DMS79 (cell line): Measurements from ENCODE around the gene ATOH8.

Experiments used
- DNase-seq: peaks from one replicate; lab custom pipeline; 2025; lab: John Stamatoyannopoulos, UW

Gene ATOH8

DNA sequence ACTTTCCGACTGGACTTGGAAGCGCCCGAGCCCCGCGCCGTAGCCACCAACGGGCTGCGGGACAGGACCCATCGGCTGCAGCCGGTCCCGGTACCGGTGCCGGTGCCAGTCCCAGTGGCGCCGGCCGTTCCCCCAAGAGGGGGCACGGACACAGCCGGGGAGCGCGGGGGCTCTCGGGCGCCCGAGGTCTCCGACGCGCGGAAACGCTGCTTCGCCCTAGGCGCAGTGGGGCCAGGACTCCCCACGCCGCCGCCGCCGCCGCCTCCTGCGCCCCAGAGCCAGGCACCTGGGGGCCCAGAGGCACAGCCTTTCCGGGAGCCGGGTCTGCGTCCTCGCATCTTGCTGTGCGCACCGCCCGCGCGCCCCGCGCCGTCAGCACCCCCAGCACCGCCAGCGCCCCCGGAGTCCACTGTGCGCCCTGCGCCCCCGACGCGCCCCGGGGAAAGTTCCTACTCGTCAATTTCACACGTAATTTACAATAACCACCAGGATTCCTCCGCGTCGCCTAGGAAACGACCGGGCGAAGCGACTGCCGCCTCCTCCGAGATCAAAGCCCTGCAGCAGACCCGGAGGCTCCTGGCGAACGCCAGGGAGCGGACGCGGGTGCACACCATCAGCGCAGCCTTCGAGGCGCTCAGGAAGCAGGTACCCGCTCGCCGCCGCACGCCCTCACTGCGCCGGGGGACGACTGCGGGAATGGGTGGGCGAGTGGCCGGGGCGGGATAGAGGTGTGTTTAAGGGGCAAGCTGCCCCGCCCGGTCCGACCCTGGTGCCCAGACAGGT is 713 bp downstream of the ATOH8 start:
- DNase-seq, result peak; percentile 36

DNA sequence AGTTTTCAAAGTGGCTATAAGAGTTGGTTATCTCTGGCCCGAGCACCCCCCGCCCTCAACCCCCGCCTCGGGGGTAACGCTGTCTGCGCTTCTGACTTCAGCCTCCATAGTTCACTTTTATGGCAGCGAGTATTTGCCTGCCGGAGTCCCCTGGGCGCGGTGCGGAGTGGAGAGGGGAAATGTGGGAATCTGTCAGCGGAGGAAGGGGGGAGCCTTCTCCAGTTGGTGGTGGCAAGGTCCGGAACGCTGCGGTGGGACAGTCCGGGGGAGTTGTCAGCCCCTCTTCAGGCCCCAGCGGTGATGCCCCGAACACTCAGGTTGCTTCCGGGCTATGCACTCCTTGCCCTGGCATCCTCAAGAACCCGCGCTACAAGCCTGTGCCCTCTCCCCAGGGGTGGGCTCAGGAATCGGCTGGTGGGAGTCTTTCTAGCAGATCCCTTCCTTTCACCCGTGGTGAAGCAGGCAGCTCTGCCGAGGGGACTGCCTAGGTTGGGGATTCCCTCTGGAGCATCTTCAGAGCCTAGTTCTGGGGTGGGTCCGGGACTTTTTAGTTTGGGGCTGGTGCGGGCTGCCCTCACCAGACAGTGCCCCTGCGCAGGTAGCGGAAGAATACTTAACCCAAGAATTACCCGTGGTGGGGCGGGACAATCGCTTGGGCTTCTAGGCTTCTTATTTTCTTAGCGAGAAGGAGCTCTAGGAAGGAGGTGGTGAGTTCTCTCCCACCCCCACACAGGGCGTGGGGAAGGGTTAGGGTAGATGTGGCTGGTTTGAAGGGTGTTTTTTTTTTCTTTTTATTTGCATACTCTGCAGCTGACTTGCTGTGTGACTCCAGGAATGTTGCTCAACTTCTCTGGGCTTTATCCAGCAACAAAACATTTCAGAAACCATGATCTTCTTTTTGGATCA is 1.6 kb downstream of the ATOH8 start:
- DNase-seq, result peak; percentile 14

GRCh38 chr2:85756195-85756594 is 2.4 kb downstream of the ATOH8 start:
- DNase-seq, result no peak

- DNase-seq, result no peak
These were observed 3.1 kb downstream of the ATOH8 start for GRCh38 chr2:85756822-85757435.

GRCh38 chr2:85757860-85758259 is 4.1 kb downstream of the ATOH8 start:
- DNase-seq, result no peak

DNA sequence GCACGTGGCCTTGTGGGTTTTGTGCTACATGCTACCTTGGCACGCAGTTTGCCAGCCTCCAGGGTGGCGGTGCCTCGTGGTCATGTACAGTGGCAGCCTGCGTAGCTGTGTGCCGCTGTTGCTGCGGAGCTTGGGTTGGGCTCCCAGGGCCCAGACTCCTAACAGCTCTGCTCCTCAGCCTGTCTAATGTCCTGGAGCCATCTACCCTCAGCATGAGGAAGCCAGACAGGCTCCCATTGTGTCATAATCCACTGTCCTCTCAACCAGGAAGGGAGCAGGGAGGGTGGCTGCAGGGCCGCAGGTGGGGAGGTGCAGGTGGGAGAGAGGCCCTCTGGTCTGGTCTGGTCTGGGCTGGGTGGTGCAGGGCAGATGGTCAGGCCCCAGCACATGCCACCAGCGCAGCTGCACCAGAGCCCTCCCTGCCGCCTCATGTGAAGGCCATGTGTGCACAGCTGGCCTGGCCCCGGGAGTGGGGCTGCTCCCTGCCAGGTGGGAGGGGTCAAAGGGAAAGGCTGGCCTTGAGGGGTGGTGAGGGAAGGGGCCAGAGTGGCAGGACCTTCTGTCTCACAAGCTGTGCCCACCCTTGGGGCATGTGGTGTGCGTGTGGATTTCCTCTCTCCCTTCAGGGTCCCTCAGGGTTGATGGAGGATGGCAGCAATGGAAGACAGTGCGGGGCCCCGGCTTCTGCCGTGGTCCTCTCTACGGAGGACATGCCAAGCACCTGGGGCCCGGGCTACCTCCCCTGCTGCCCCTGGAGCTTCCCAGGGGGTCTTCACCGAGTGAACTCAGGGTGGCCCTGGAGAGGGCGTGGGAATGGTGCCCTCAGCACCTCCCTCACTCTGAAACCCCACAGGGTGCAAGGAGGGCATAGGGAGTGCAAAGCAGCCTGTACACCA is 4.8 kb downstream of the ATOH8 start:
- DNase-seq, result no peak

GRCh38 chr2:85759257-85759613 is 5.4 kb downstream of the ATOH8 start:
- DNase-seq, result no peak

DNA sequence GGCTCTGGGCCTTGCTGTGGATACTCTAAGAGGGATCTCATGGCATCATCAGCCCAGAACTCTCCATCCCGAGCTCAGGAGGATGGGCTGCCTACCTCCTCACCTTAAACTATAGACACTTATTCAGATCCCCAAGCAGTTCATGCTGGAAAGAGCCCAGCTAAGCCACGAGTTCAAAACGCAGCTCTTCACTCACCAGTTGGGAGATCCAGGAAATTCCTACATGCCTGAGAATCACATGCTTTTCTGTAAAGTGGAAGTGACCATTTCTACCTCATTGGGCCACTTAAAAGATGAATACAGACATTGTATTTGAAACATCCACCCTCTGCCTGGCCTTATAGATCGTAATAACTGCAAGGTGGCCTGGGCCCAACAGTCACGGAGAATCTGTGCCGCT is 6.6 kb downstream of the ATOH8 start:
- no peak for DNase-seq

- DNase-seq, result no peak
These were observed 7.1 kb downstream of the ATOH8 start for GRCh38 chr2:85760872-85761271.

DNA sequence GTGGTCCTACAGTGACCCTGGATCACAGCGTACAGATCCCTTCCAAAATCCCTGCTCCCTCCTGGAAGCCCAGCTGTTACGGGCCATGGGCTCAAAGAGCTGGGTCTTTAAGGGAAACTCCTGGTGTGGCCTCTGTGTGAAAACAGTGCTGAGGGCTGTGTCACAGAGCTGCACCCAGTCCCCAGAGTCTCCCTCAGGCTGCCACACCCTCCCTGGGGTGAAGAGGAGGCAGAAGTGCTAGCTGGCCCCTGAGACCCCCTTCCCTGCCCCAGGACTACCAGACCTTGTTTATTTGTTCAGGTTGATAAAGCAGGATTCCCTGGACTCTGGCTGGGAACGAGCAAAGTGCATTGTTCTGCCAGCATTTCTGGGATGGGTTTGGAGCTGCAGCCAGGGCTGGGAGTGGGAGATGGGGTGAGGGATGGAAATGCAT is 7.7 kb downstream of the ATOH8 start:
- no peak for DNase-seq

GRCh38 chr2:85761946-85762345 is 8.2 kb downstream of the ATOH8 start:
- DNase-seq, result no peak

DNA sequence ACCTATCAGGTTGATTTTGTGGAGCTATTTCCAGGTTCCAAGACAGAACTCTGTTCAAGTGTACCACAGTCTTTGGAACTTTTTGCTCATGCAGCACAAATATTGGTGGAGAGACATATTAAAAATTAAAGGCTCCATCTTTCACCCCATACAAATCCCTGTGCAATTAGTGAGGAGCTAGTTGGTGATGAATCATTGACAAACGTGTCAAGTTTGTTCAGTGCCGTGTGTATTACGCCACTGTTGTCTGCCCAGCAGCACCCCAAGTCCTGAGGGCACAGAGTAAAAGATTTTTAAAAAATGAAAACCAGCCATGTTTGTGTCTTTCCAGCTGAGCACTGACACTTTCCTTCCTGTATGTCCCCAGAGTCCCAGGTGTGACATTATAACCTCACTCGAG is 9.3 kb downstream of the ATOH8 start:
- no peak for DNase-seq

GRCh38 chr2:85763831-85764230 is 10.0 kb downstream of the ATOH8 start:
- DNase-seq, result no peak

GRCh38 chr2:85765081-85765731 is 11.4 kb downstream of the ATOH8 start:
- peak; percentile 36 for DNase-seq

DNA sequence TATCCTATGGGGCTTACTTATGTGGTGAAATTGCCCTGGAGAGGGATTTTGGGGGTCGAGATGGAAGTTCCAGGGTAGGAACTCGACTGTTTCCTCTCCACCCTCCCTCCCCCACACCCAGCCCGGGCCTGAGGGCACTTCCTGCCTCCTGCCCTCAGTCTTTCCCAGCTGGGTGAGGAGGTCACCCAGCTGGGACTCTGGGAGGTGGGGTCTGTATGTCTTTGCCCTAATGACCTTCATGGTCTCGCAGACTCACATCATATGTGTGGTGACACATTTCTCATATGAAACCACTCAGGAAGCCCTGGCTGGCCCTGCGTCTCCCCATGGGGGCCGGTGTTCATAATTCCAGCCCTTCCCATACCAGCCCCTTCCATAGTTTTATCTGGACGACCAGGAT is 12.4 kb downstream of the ATOH8 start:
- no peak for DNase-seq

GRCh38 chr2:85767803-85768665 is 14.2 kb downstream of the ATOH8 start:
- no peak for DNase-seq

GRCh38 chr2:85768713-85769112 is 14.9 kb downstream of the ATOH8 start:
- peak; percentile 42 for DNase-seq

- DNase-seq, result peak; percentile 78
These were observed 15.6 kb downstream of the ATOH8 start for GRCh38 chr2:85769236-85769982.

GRCh38 chr2:85769983-85770362 is 16.2 kb downstream of the ATOH8 start:
- DNase-seq, result no peak

DNA sequence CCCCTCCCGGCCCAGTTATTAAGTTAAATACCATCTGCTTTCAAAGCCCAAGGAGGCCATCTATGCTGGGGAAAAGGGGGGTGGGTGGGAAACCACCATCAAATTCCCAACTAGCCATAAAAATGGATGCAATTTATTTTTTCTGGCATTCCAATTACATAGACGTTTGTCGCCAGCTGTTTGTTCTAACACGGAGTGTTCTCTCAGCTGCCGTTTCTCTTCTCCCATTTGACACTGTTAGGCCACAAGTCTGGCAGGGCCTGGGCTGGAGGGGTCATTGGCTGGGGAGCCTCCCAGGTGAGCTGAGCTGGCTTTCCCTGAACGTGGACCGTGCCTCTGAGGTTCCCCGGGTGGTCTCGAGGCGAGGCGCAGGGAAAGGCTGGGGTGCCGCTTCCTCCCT is 16.6 kb downstream of the ATOH8 start:
- DNase-seq, result no peak
